Lung (tissue), 12 donors: Measurements from ENCODE around the gene RUFY2. TPM values are rescaled to one million over a fixed set of nuclear protein-coding genes. Genes with fewer than 3 reads are reported as not detected.

ENCODE experiments used
- ATAC-seq: fragments of 200-7000 bp; cut with Tn5 transposase; one replicate; pipeline ENCODE4 v1.9.1; 2020; ENCODE audit warnings: moderate number of reproducible peaks; ENCODE audit not compliant: insufficient read depth, low FRiP score
- DNase-seq, 3 donors: peaks; one replicate each; pipeline ENCODE4 v3.0.0-alpha.2; 2013 to 2017
- H3K27ac ChIP-seq, 2 donors: one replicate each; pipeline ENCODE4 v1.5.1; 2013; ENCODE audit warnings: mild to moderate bottlenecking in 2 of 2, moderate library complexity in 2 of 2, control low read depth in 1 of 2, inconsistent platforms in 1 of 2, low read depth in 1 of 2, low read length in 1 of 2
- H3K27me3 ChIP-seq, 3 donors: one replicate each; pipeline ENCODE4 v1.5.1; 2013; ENCODE audit warnings: low read length in 2 of 3; ENCODE audit not compliant: control insufficient read depth in 3 of 3, insufficient read depth in 3 of 3
- H3K36me3 ChIP-seq, 4 donors: one replicate each; pipeline ENCODE4 v1.5.1; 2013; ENCODE audit warnings: low read length in 4 of 4, mild to moderate bottlenecking in 1 of 4, moderate library complexity in 1 of 4; ENCODE audit not compliant: control insufficient read depth in 4 of 4, insufficient read depth in 4 of 4
- H3K4me1 ChIP-seq, 5 donors: one replicate each; pipeline ENCODE4 v1.5.1; 2013; ENCODE audit warnings: low read length in 5 of 5, mild to moderate bottlenecking in 2 of 5, moderate library complexity in 1 of 5; ENCODE audit not compliant: control insufficient read depth in 5 of 5, insufficient read depth in 5 of 5
- H3K4me3 ChIP-seq: one replicate; pipeline ENCODE4 v1.5.1; 2013; ENCODE audit warnings: mild to moderate bottlenecking, control low read depth, moderate library complexity
- H3K9ac ChIP-seq, 2 donors: one replicate each; pipeline ENCODE4 v1.5.1; 2013; ENCODE audit warnings: low read length in 2 of 2, control low read depth in 1 of 2; ENCODE audit not compliant: insufficient read depth in 1 of 2
- H3K9me3 ChIP-seq, 4 donors: one replicate each; pipeline ENCODE4 v1.5.1; 2013; ENCODE audit warnings: low read length in 3 of 4, mild to moderate bottlenecking in 1 of 4, moderate library complexity in 1 of 4; ENCODE audit not compliant: control insufficient read depth in 4 of 4, insufficient read depth in 3 of 4
- CTCF ChIP-seq: IDR thresholded peaks from 2 replicates; pipeline ENCODE4 v1.5.1; 2012; ENCODE audit warnings: mild to moderate bottlenecking; ENCODE audit errors: control extremely low read depth, extremely low read depth
- WGBS, 2 donors: extraction: QIAGEN DNeasy Blood & Tissue Kit; methylation state at CpG; one replicate each; pipeline ENCODE4 v1.1.7; 2013; 5-methylcytosine and 5-hydroxymethylcytosine counted together
- polyA plus RNA-seq, 2 donors: library from polyadenylated mRNA; stranded (reverse); fragments of 200-250 nt; gene quantifications; one replicate each; pipeline ENCODE4 v1.2.1, GENCODE V29; 2013
- total RNA-seq, 2 donors: library from RNA; depleted of rRNA in 1 of 2; stranded (reverse); fragments of >200 nt in 1 of 2; gene quantifications; one replicate each; pipeline ENCODE4 v1.2.1, GENCODE V29; 2014 to 2021
- donor health status: control.
- donor health status: control.
- donor health status: Bipolar disorder and iron deficiency.
- donor health status: healthy.
- donor health status: DM: yes; HTN: yes; CAD: no.

The RUFY2 gene
- total and polyA plus RNA-seq, 4 donors = 4.2 to 55.3 (median 13.4) TPM

GRCh38 chr10:68332259-68333057, 74.6 kb downstream of the RUFY2 start, which contains the start of gene PBLD:
Gene PBLD (minus strand): TSS chr10:68332928. CDS start chr10:68306844, 26,084 bp downstream.
- peak; percentile 17 for TF ChIP-seq CTCF
- peak within 1 kb of the TSS; percentile 99 for H3K9ac ChIP-seq
- peak; percentile 28 for ATAC-seq
- H3K36me3 ChIP-seq = no peaks in the 10 kb centered on the region
- no peaks in the 10 kb centered on the region for H3K9me3 ChIP-seq
- peak within 1 kb of the TSS; percentile 68 for H3K4me3 ChIP-seq
- 0% methylated on average over 47 to 51 of the region's 51 CpGs for WGBS, 2 donors
- peak within 1 kb of the TSS; percentile 93 for H3K27ac ChIP-seq
- H3K27me3 ChIP-seq = no peaks in the 10 kb centered on the region
- H3K4me1 ChIP-seq = peaks cover 5 to 56% (median 15%) of the 10 kb centered on the region in 5 donors
- peak; percentile 87 to 93 (median 92) for DNase-seq

GRCh38 chr10:68331455-68332258, 75.4 kb downstream of the RUFY2 start, which contains the start of gene HNRNPH3:
Gene HNRNPH3 (plus strand): TSS chr10:68332064. CDS start chr10:68337222, 5,158 bp downstream.
- TF ChIP-seq CTCF = no peak
- H3K4me1 ChIP-seq = peaks cover 5 to 48% (median 10%) of the 10 kb centered on the region in 5 donors

GRCh38 chr10:68330852-68331454, 76.1 kb downstream of the RUFY2 start:
- peak; percentile 64 to 90 (median 83) for DNase-seq

More at GRCh38 chr10:68331455-68332258, 75.4 kb downstream of the RUFY2 start, which contains the start of gene HNRNPH3:
- Histone ChIP-seq H3K27me3 (no peaks in the 10 kb centered on the region), H3K4me3 (peak within 1 kb of the TSS; percentile 68), H3K36me3 (no peaks in the 10 kb centered on the region), H3K9me3 (no peaks in the 10 kb centered on the region), H3K9ac (peak within 1 kb of the TSS; percentile 99), H3K27ac (peak within 1 kb of the TSS; percentile 93)
- peak; percentile 99 for DNase-seq
- whole genome bisulfite sequencing, 2 donors = 0% methylated on average over 73 of the region's 73 CpGs
- ATAC-seq = peak; percentile 91

More at GRCh38 chr10:68330852-68331454, 76.1 kb downstream of the RUFY2 start:
- Histone ChIP-seq H3K9ac (peak overlapping the region; percentile 60 to 99), H3K9me3 (no peaks in the 10 kb centered on the region), H3K27ac (peak overlapping the region; percentile 93), H3K4me3 (peak overlapping the region; percentile 54), H3K4me1 (peaks cover 4 to 41% (median 9%) of the 10 kb centered on the region in 5 donors), H3K36me3 (no peaks in the 10 kb centered on the region), H3K27me3 (no peaks in the 10 kb centered on the region)
- no peak for TF ChIP-seq CTCF
- 18 to 24% methylated on average over 29 of the region's 29 CpGs for WGBS, 2 donors
- ATAC-seq = no peak
